22Rv1 (cell line): ENCODE measurements around the gene PSMB5.

Experiments used
- H3K27ac ChIP-seq: fragments of 450-650 bp; 2 replicates; pipeline ENCODE4 v1.5.1; 2017
- CTCF ChIP-seq: fragments of 450-650 bp; IDR thresholded peaks from 2 replicates; pipeline ENCODE4 v1.5.1; 2017; ENCODE audit warnings: mild to moderate bottlenecking
- ZFX ChIP-seq: fragments of 450-650 bp; IDR thresholded peaks from 2 replicates; pipeline ENCODE4 v1.6.1; 2017; ENCODE audit warnings: antibody characterized with exemption, borderline replicate concordance

The PSMB5 gene

GRCh38 chr14:23025151-23025814 is 9.4 kb downstream of the PSMB5 start:
- no peak overlapping the region for H3K27ac ChIP-seq
- TF ChIP-seq CTCF (no peak), ZFX (no peak)

GRCh38 chr14:23024612-23025075 is 10.1 kb downstream of the PSMB5 start:
- TF ChIP-seq ZFX (no peak), CTCF (no peak)
- H3K27ac ChIP-seq = no peak overlapping the region

GRCh38 chr14:23023795-23024152 is 10.9 kb downstream of the PSMB5 start:
- 0 out of 2 replicates have a peak overlapping the region, but pooled peaks have one; percentile 3 for H3K27ac ChIP-seq
- TF ChIP-seq ZFX = no peak
- TF ChIP-seq CTCF = no peak

- H3K27ac ChIP-seq = 0 out of 2 replicates have a peak overlapping the region, but pooled peaks have one; percentile 3
- no peak for TF ChIP-seq ZFX
- no peak for TF ChIP-seq CTCF
Measured at GRCh38 chr14:23023022-23023794, 11.5 kb downstream of the PSMB5 start.

- no peak overlapping the region for H3K27ac ChIP-seq
- TF ChIP-seq ZFX = no peak
- TF ChIP-seq CTCF = no peak
Measured at GRCh38 chr14:23021889-23022442, 12.7 kb downstream of the PSMB5 start.

- no peak for TF ChIP-seq ZFX
- no peak for TF ChIP-seq CTCF
- H3K27ac ChIP-seq = no peak overlapping the region
Measured at GRCh38 chr14:23021434-23021833, 13.3 kb downstream of the PSMB5 start.
